CD4-positive, alpha-beta T cell treated with Interleukin-6 for 4 hours (primary cell): ENCODE results near the gene RGS9BP.
A peak's percentile ranks its signal among the peaks of the same experiment; 100 is the strongest.
"Not testable (repeated sequence)": the region's sequence is repeated elsewhere in the genome, so short reads cannot be mapped to it uniquely, and the experiment has no call there.

Experiments
- DNase-seq: peaks from one replicate; pipeline ENCODE4 v3.0.0-alpha.2; 2020; ENCODE audit warnings: mixed read lengths

Gene RGS9BP

GRCh38 chr19:32675720-32676185, at the start of gene RGS9BP:
Gene RGS9BP, plus strand, starts transcription at chr19:32675848. Its CDS starts 416 bp downstream, at chr19:32676264.
- DNase-seq: peak; percentile 82

GRCh38 chr19:32626969-32627368, 48.7 kb upstream of the RGS9BP start:
- no peak for DNase-seq

DNA sequence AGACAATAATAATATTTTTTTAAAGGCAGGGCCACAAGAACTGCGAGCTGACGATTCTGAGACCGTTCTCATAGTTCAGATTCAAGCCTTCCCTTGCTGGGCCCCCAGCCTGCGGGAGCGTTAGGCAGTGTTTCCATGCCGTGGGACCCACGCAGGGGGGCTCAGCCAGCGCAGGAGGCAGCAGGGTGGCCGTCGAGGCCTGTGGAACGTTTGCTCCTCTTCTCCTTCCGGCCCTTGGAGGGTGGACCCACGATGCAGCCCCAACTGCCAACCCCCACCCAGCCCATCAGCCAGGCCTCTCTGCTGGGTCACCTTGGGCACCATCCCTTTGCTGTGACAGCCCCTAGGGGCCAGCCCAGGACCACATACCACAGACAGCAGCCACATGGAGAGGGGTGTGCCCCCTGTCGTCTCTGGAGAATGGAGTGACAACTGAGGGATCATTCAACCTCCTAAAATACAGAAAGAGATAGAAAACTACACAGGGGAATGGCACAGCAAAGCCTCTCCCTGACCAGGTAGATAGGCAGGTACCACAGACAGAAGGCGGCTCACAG, 47.9 kb upstream of the RGS9BP start:
- DNase-seq: no peak

DNA sequence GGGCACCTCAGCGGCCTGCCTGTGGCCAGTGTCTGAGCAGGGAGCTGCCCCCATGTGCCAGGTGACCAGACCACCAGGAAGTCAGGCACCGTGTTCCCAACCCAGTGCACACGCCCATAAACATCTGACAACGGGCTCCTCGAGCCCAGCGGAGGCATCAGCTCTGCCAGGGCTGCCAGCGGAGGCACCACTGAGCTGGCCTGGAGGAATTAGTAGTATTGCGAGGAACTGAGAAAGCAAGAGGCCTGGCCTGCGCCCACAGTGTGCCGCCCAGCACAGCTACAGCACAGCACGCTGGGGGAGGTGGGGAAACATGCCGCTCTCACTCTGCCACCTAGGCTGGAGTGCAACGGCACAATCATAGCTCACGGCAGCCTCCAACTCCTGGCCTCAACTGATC, 45.3 kb upstream of the RGS9BP start:
- no peak for DNase-seq

DNA sequence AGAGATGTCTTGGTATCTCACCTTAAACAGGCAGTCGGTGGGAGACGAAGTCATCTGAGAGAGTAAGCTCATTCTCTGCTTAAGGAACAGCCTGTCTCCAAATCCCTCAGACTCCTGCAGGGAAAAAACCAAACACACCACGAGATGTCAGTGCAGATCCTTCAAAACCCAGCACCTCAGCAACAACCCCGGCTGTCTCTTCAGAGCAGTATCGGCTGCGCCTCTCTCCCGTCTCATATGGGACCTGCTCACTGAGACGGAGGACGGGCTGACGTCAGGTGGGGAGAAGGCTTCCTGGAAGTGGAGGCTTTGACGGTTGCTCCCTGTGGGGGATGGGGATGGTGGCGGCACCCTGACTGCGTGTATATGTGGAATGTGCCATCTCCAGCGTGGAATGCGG, 44.3 kb upstream of the RGS9BP start:
- no peak for DNase-seq

GRCh38 chr19:32637480-32637879, 38.2 kb upstream of the RGS9BP start:
- no peak for DNase-seq

GRCh38 chr19:32638625-32639024, 37.0 kb upstream of the RGS9BP start:
- DNase-seq: no peak

GRCh38 chr19:32642771-32643170, 32.9 kb upstream of the RGS9BP start:
- DNase-seq: peak; percentile 74

DNA sequence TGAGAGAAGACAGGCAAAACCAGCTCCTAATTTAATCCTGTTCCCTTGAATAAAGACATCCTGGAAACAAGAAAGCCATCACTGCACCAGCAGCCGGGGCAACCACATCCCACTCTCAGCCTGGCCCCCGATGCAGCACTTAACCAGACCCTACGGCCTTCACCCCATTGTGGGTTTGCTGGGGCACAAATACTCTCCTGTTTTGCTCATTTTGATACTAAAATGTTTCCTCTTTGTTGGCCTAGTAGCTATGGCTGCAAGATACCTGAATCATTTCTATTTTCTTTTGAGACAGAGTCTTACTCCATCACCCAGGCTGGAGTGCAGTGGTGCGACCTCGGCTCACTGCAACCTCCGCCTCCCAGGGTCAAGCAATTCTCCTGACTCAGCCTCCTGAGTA, 29.1 kb upstream of the RGS9BP start:
- DNase-seq: no peak

DNA sequence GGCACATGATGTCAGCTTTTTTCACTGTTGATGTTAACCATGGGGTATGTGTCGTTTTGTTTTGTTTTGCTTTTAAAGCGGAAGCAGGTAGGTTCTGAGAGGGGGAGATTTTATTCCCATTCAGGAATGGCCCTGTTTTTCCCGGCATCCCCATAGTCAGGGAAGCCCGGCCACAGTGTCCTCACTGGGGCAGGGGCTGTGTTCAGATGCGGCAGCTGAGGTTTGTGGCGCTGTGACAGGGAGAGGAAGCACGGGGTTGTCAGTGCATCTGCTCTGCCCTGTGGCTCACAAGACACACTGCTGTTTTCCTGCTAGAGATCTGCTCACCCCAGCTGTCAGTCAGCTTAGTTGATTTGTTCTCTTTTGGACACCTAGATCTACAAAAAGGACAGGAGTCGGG, 28.3 kb upstream of the RGS9BP start:
- no peak for DNase-seq

GRCh38 chr19:32649751-32650150, 25.9 kb upstream of the RGS9BP start:
- DNase-seq: no peak

DNA sequence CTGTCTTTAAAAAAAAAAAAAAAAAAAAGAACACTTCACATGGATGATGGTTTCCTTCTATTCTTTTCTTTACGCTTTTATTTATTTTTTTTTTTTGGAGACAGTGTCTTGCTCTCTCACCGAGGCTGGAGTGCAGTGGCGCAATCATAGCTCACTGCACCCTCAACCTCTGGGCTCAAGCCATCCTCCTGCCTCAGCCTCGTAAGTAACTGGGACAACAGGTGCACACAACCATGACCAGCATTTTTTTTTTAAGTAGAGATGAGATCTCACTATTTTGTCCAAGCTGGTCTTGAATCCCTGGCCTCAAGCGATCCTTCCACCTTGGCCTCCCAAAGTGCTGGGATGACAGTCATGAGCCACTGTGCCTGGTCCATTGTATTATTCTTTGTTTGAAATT, 25.0 kb upstream of the RGS9BP start:
- DNase-seq: no peak

DNA sequence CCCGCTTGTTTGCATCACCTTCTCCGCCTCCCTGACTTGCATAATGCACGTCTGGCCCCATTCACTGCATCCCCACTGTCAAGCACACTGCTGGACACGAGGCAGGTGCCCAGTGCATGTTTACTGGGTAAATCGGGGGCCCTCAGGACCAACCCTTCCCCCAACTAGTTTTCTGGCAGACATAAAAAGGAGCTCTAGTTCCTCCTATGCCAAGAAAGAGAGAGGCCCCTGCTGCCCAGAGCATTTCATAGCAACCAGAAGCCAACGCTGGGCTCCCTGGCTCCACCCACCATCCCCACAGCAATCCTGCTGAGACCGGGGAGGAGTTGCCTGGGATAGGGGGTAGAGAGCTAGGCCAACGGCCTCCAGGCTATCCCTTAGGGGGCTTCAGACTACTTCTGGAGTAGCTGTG, 23.9 kb upstream of the RGS9BP start:
- DNase-seq: no peak

DNA sequence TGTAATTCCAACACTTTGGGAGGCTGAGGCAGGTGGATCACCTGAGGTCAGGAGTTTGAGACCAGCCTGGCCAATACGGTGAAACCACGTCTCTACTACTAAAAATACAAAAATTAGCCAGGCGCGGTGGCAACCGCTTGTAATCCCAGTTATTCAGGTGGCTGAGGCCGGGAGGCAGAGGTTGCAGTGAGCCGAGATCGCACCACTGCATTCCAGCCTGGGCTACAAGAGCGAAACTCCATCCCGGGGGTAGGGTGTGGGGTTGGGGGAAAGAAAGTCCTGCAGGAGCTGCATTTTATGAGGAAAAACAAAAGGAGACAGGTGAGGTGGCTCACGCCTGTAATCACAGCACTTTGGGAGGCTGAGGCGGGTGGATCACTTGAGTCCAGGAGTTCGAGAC, 23.3 kb upstream of the RGS9BP start:
- not testable (repeated sequence) for DNase-seq

- no peak for DNase-seq
Observed at GRCh38 chr19:32652894-32653598, 22.6 kb upstream of the RGS9BP start.

DNA sequence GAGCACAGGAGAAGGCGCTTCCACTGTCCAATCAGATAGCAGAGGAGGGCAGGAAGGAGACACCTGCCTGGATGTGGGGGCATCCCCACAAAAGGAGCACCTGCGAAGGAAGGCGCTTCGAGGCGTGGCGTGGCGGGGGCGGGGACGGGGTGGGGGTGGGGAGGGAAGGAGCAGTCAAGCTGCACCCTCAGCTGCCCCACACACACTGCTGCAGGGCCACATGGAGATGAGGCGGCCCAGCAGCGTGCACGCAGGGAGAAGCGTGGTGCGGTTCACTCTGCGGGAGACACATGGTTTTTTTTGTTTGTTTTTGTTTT, 22.1 kb upstream of the RGS9BP start:
- DNase-seq: no peak

- not testable (repeated sequence) for DNase-seq
Observed at GRCh38 chr19:32656379-32656778, 19.3 kb upstream of the RGS9BP start.

- no peak for DNase-seq
Observed at GRCh38 chr19:32658075-32658474, 17.6 kb upstream of the RGS9BP start.

GRCh38 chr19:32658527-32658926, 17.1 kb upstream of the RGS9BP start:
- no peak for DNase-seq

GRCh38 chr19:32661318-32661717, 14.3 kb upstream of the RGS9BP start:
- DNase-seq: no peak

GRCh38 chr19:32662186-32662585, 13.5 kb upstream of the RGS9BP start:
- DNase-seq: peak; percentile 19

GRCh38 chr19:32666084-32666483, 9.6 kb upstream of the RGS9BP start:
- no peak for DNase-seq

DNA sequence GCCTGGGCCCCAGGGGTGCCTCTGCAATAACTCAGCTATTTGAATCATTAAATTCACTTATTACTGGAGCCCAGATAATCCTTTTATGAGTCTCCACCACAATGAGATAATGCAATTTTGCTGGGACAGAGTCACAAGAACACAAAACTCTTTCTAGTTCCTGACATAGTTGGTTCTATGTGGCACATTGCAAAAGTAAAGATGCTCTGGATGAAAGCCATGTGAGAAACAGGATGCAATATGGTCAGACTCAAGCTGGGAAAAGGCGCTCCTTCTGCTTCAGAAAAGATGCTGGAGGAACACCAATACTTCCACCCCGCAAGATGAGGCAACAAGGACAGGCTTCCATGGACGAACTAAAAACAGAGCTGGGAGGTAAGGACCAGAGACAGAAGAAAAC, 6.3 kb upstream of the RGS9BP start:
- DNase-seq: no peak

GRCh38 chr19:32671883-32672593, 3.6 kb upstream of the RGS9BP start:
- no peak for DNase-seq
